Lower leg skin (tissue), 3 donors: ENCODE measurements around the gene NOTCH1.

Source experiments
- CTCF ChIP-seq, 3 donors: fragments of 450-650 bp; IDR thresholded peaks; one replicate each; pipeline ENCODE4 v1.5.1; 2016; ENCODE audit warnings: antibody characterized with exemption in 3 of 3, mild to moderate bottlenecking in 3 of 3, moderate library complexity in 2 of 3
- POLR2A ChIP-seq, 2 donors: fragments of 450-650 bp; IDR thresholded peaks; one replicate each; pipeline ENCODE4 v1.6.1; 2016 to 2017; ENCODE audit warnings: antibody characterized with exemption in 2 of 2, mild to moderate bottlenecking in 1 of 2, moderate library complexity in 1 of 2

- no peak for TF ChIP-seq CTCF (IDR thresholded peaks at IDR 0.05)
- no peak for TF ChIP-seq POLR2A (IDR thresholded peaks at IDR 0.05)
Measured at GRCh38 chr9:136462664-136463063, 83.2 kb downstream of the NOTCH1 start.
